Activated CD8-positive, alpha-beta T cell treated with anti-CD3 and anti-CD28 coated beads for 36 hours (primary cell): ENCODE results near the gene ERBB3. TPM values are rescaled to one million over a fixed set of nuclear protein-coding genes. Genes with fewer than 3 reads are reported as not detected.

Experiments used
- ATAC-seq: fragments of 200-7000 bp; cut with Tn5 transposase; one replicate; pipeline ENCODE4 v1.10.0; 2021; ENCODE audit warnings: mild to moderate bottlenecking, moderate library complexity
- CTCF ChIA-PET: fragments of 350-600 bp; sonication (Branson Sonifier 250); formaldehyde crosslinking; loops from one replicate; lab custom pipeline; 2021; ENCODE audit warnings: antibody characterized with exemption; lab: Charles Lee
- POLR2A ChIA-PET: fragments of 350-600 bp; sonication (Branson Sonifier 250); formaldehyde crosslinking; loops from one replicate; lab custom pipeline; 2021; ENCODE audit warnings: antibody characterized with exemption; lab: Charles Lee
- DNase-seq: peaks from one replicate; pipeline ENCODE4 v3.0.0-alpha.2; 2020
- H3K27ac Mint-ChIP-seq: one replicate; pipeline ENCODE4 v1.8.0; 2021; ENCODE audit warnings: mild to moderate bottlenecking, mixed read lengths
- H3K27me3 Mint-ChIP-seq: one replicate; pipeline ENCODE4 v1.8.0; 2021; ENCODE audit warnings: mixed read lengths
- H3K36me3 Mint-ChIP-seq: one replicate; pipeline ENCODE4 v1.8.0; 2021; ENCODE audit warnings: low read depth, mixed read lengths
- H3K4me1 Mint-ChIP-seq: one replicate; pipeline ENCODE4 v1.8.0; 2021; ENCODE audit warnings: low read depth, mixed read lengths
- H3K4me3 Mint-ChIP-seq: one replicate; pipeline ENCODE4 v1.8.0; 2021; ENCODE audit warnings: mild to moderate bottlenecking, moderate library complexity, mixed read lengths
- H3K9me3 Mint-ChIP-seq: one replicate; pipeline ENCODE4 v1.8.0; 2021; ENCODE audit warnings: mixed read lengths
- CTCF ChIP-seq: fragments of 200-600 bp; IDR thresholded peaks from one replicate; pipeline ENCODE4 v1.8.0; 2022; ENCODE audit warnings: antibody characterized with exemption, mild to moderate bottlenecking
- intact Hi-C: fragments of 100-400 bp; cut with micrococcal nuclease; formaldehyde crosslinking; loops from one replicate; pipeline ENCODE4 v1.10.0; 2022
- total RNA-seq, 2 experiments: library from RNA; stranded (reverse); gene quantifications; one replicate each; pipeline ENCODE4 v1.2.3, GENCODE V29; 2021

Gene ERBB3
- total RNA-seq, 2 experiments from 2014 or later, result 0.98 to 0.99 TPM

DNA sequence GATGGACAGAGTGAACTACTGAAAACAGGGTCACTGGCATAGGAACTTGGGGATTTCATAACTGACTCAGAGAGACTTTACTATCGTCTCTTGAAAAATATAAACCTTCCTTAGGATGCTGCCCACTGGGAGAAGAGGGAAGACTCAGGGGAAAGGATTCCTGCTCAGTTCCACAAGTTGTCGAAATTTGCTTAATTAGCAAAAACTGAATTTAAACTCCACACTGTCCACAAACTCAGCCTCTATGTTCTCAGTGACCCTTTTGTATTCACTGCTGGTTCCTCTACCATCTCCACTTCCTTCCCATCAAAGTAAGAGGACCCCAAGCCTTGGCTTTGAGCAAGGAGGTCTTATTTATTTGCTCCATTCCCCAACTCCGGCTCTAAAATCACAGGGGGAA, 65.3 kb downstream of the ERBB3 start:
- peaks cover 32% of the 10 kb centered on the region for H3K4me1 Mint-ChIP-seq
- no peak for TF ChIP-seq CTCF
- intact Hi-C loops, result no loop called here
- CTCF ChIA-PET, result interaction anchor here (1.2 to 1.8 kb wide), 3 partner anchors 16 to 28 kb away, joined by 3 to 7 read pairs (median 4); partner anchors contain the start of genes ESYT1 and ZC3H10
- H3K27me3 Mint-ChIP-seq, result no peaks in the 10 kb centered on the region
- DNase-seq (no peak), ATAC-seq (no peak)
- H3K36me3 Mint-ChIP-seq, result peaks cover 46% of the 10 kb centered on the region
- H3K4me3 Mint-ChIP-seq, result no peak overlapping the region
- no peaks in the 10 kb centered on the region for H3K9me3 Mint-ChIP-seq
- POLR2A ChIA-PET, result interaction anchor here (1.4 to 3.3 kb wide), 4 partner anchors 10 to 17 kb away, joined by 4 to 23 read pairs (median 6); partner anchors contain the start of gene ESYT1
- peak overlapping the region; percentile 30 for H3K27ac Mint-ChIP-seq

DNA sequence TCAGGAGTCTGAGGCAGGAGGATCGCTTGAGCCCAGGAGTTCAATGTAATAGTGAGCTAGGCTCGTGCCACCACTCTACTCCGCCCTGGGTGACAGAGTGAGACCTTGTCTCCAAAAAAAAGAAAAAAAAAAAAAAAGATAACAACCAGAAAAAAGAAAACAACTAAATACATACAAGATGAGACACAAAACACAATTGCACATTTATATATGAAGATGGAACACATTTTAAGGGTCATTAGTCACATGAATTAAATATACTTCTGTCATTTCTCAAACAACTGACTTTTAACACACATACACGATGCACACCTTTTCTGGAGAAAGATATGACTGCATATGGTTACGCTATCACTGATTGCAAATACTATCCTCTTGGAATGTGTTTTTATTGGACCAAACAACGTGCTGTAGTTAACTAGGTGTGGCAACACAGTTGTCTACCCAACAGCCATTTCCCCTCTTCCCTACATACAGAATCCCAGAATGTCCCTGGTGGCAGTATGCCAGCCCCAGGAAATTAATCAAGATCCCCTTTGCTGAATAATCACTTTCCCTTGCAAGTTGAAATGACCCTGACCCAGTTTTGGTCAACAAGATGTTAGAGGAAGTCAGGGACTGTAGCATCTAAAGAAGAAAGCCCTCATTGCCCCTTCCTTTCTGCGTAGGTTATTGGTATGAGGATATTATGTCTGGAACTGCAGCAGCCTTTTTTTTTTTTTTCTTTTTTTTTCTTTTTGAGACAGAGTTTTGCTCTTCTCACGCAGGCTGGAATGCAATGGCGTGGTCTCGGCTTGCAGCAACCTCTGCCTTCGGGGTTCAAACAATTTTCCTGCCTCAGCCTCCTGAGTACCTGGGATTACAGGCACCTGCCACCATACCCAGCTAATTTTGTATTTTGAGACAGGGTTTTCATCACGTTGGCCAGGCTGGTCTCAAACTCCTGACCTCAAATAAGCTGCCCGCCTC, 66.8 kb downstream of the ERBB3 start:
- Mint-ChIP-seq H3K27ac (no peak overlapping the region), H3K9me3 (no peaks in the 10 kb centered on the region), H3K4me1 (peaks cover 36% of the 10 kb centered on the region), H3K36me3 (peaks cover 35% of the 10 kb centered on the region), H3K27me3 (no peaks in the 10 kb centered on the region), H3K4me3 (no peak overlapping the region)
- DNase-seq (no peak), ATAC-seq (no peak)
- ChIA-PET POLR2A (no interaction called here), CTCF (interaction anchor here (1.4 kb wide), 1 partner anchor 18 kb away, joined by 3 read pairs; the partner anchor contains the start of gene ESYT1)
- intact Hi-C loops, result no loop called here
- no peak for TF ChIP-seq CTCF

DNA sequence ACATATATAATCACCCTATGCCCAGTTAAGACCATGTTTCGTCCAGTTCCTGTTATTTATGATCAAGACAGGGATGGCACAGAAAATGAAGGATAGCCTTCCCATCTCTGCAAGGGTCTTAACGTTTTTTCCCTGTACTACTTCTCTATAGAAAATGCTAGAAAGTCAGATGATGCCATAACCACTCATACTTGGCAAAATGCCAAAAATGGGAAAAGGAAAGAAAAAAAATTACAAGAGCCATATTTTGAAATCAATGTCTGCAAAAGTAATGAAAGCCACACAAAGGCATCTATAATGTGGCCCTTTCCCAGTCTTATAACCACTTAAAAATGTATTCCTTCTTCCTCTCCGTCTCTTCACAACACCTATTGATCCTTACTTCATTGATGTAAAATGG, 70.6 kb downstream of the ERBB3 start:
- no peak for TF ChIP-seq CTCF
- ChIA-PET CTCF (interaction anchor here (0.9 to 4.3 kb wide), 4 partner anchors 10 to 31 kb away, joined by 3 to 36 read pairs (median 12); partner anchors contain the start of gene ZC3H10), POLR2A (interaction anchor here (0.7 to 2.5 kb wide), 5 partner anchors 9 to 928 kb away, joined by 3 to 14 read pairs (median 4); partner anchors contain the start of gene MYL6)
- no peak for DNase-seq
- intact Hi-C loops, result loop anchor here (5.0 kb wide), 1 partner anchor 33 kb away; the partner anchor contains the start of genes RPL41 and ZC3H10
- Mint-ChIP-seq H3K27ac (peak overlapping the region; percentile 100), H3K27me3 (no peaks in the 10 kb centered on the region), H3K36me3 (peaks cover 5% of the 10 kb centered on the region), H3K9me3 (no peaks in the 10 kb centered on the region), H3K4me1 (peaks cover 32% of the 10 kb centered on the region), H3K4me3 (peak overlapping the region; percentile 92)
- ATAC-seq, result no peak

GRCh38 chr12:56151672-56152131, 71.7 kb downstream of the ERBB3 start:
- H3K4me3 Mint-ChIP-seq, result peak overlapping the region; percentile 92
- peaks cover 9% of the 10 kb centered on the region for H3K36me3 Mint-ChIP-seq
- TF ChIP-seq CTCF, result peak; percentile 88
- ATAC-seq (peak; percentile 71), DNase-seq (peak; percentile 85)
- intact Hi-C loops, result loop anchor here (1.0 to 5.0 kb wide), 2 partner anchors 34 to 47 kb away; partner anchors contain the start of genes PA2G4, RPL41 and ZC3H10
- no peaks in the 10 kb centered on the region for H3K27me3 Mint-ChIP-seq
- ChIA-PET CTCF (interaction anchor here (1.0 to 4.3 kb wide), 13 partner anchors 10 to 413 kb away, joined by 3 to 36 read pairs (median 5); partner anchors contain the start of genes ANKRD52, ESYT1, SMARCC2 and STAT2), POLR2A (interaction anchor here (0.6 to 2.0 kb wide), 18 partner anchors 8 to 365 kb away, joined by 3 to 20 read pairs (median 4); partner anchors contain the start of genes ESYT1, RPL41, SMARCC2 and ZC3H10)
- H3K4me1 Mint-ChIP-seq, result peaks cover 35% of the 10 kb centered on the region
- H3K27ac Mint-ChIP-seq, result peak overlapping the region; percentile 100
- H3K9me3 Mint-ChIP-seq, result no peaks in the 10 kb centered on the region
